HepG2 (cell line): ENCODE results near the gene NELFB. TPM values are rescaled to one million over a fixed set of nuclear protein-coding genes. Genes with fewer than 3 reads are reported as not detected.

Experiments used
- ATF3 ChIP-seq: sonication (generic); formaldehyde crosslinking; IDR thresholded peaks from 2 replicates; pipeline ENCODE4 v1.4.0; 2020; ENCODE audit warnings: missing genetic modification reagents
- ATF6 ChIP-seq: sonication (generic); formaldehyde crosslinking; conservative IDR thresholded peaks from 2 replicates; pipeline ENCODE4 v1.4.0; 2020; ENCODE audit warnings: missing genetic modification reagents
- CAMTA2 ChIP-seq: sonication (generic); formaldehyde crosslinking; IDR thresholded peaks from 2 replicates; pipeline ENCODE4 v1.4.0; 2020; ENCODE audit warnings: mild to moderate bottlenecking, missing genetic modification reagents, borderline replicate concordance
- ELF4 ChIP-seq: sonication (generic); formaldehyde crosslinking; IDR thresholded peaks from 2 replicates; pipeline ENCODE4 v1.5.0; 2020; ENCODE audit warnings: missing genetic modification reagents, mild to moderate bottlenecking, moderate library complexity, borderline replicate concordance
- ETV5 ChIP-seq: IDR thresholded peaks from 2 replicates; pipeline ENCODE4 v1.6.1; 2018; ENCODE audit warnings: missing biosample characterization, missing genetic modification reagents, inconsistent platforms, borderline replicate concordance
- GATAD2A ChIP-seq: IDR thresholded peaks from 2 replicates; pipeline ENCODE4 v1.6.1; 2016
- GTF2F1 ChIP-seq: fragments of 150-350 bp; IDR thresholded peaks from 2 replicates; pipeline ENCODE4 v1.6.1; 2014; ENCODE audit warnings: low read length
- KAT7 ChIP-seq: IDR thresholded peaks from 2 replicates; pipeline ENCODE4 v1.6.1; 2018; ENCODE audit warnings: borderline replicate concordance, missing compliant biosample characterization
- KAT8 ChIP-seq: IDR thresholded peaks from 2 replicates; pipeline ENCODE4 v1.6.1; 2016; ENCODE audit warnings: missing genetic modification reagents, missing compliant biosample characterization
- MTF1 ChIP-seq: sonication (generic); formaldehyde crosslinking; IDR thresholded peaks from 2 replicates; pipeline ENCODE4 v1.5.0; 2020; ENCODE audit warnings: missing genetic modification reagents
- MTF2 ChIP-seq: sonication (generic); formaldehyde crosslinking; IDR thresholded peaks from 2 replicates; pipeline ENCODE4 v1.5.0; 2020; ENCODE audit warnings: missing genetic modification reagents, borderline replicate concordance
- MYNN ChIP-seq: sonication (generic); formaldehyde crosslinking; IDR thresholded peaks from 2 replicates; pipeline ENCODE4 v1.4.0; 2020; ENCODE audit warnings: mild to moderate bottlenecking, low read depth, missing genetic modification reagents
- POLR2AphosphoS5 ChIP-seq: IDR thresholded peaks from 2 replicates; pipeline ENCODE4 v1.6.1; 2012; ENCODE audit warnings: low read depth, low read length
- THYN1 ChIP-seq: sonication (generic); formaldehyde crosslinking; IDR thresholded peaks from 2 replicates; pipeline ENCODE4 v1.8.1; 2023; ENCODE audit warnings: low read depth, mild to moderate bottlenecking, moderate library complexity, missing genetic modification reagents, borderline replicate concordance
- U2AF2 ChIP-seq: fragments of 200-400 bp; formaldehyde crosslinking; IDR thresholded peaks from 2 replicates; pipeline ENCODE4 v1.6.1; 2017; ENCODE audit warnings: low read depth, mild to moderate bottlenecking, low read length
- ZNF124 ChIP-seq: sonication (generic); formaldehyde crosslinking; IDR thresholded peaks from 2 replicates; pipeline ENCODE4 v1.4.0; 2020; ENCODE audit warnings: missing genetic modification reagents
- polyA plus RNA-seq, 8 experiments: library from polyadenylated mRNA; depleted of rRNA in 3 of 8; stranded (reverse) in 7 of 8; unstranded in 1 of 8; fragments of >200 nt; fragmentation: Illumina TruSeq in 4 of 8; extraction: Trizol in 4 of 8; gene quantifications; 2 replicates each; pipeline versions ENCODE4 v1.2.1 to v1.2.3, GENCODE V29; 2011 to 2016; ENCODE audit warnings: low read depth in 4 of 8, missing spikeins in 1 of 8, mixed read lengths in 1 of 8; ENCODE audit not compliant: insufficient read depth in 1 of 8
- total RNA-seq, 5 experiments: library from RNA; depleted of rRNA; stranded (reverse); fragments of >200 nt; fragmentation: Illumina TruSeq; extraction: Trizol; gene quantifications; 2 replicates each; pipeline ENCODE4 v1.2.3, GENCODE V29; 2016; ENCODE audit warnings: low read depth in 1 of 5
- TF ChIP-seq, protein P1 (sequence below): sonication (generic); formaldehyde crosslinking; IDR thresholded peaks from 2 replicates; pipeline ENCODE4 v1.4.0; 2020; ENCODE audit warnings: missing genetic modification reagents, borderline replicate concordance
- TF ChIP-seq, protein P2 (sequence below): sonication (generic); formaldehyde crosslinking; IDR thresholded peaks from 2 replicates; pipeline ENCODE4 v1.4.0; 2020; ENCODE audit warnings: missing genetic modification reagents, borderline replicate concordance
- TF ChIP-seq, protein P3 (sequence below): sonication (generic); formaldehyde crosslinking; IDR thresholded peaks from 2 replicates; pipeline ENCODE4 v1.4.0; 2020; ENCODE audit warnings: missing genetic modification reagents

NELFB gene
- total and polyA plus RNA-seq, 2 of the 13 experiments (the other 11 are each of a cell fraction or from before 2014, with no cell fraction given), result 26.5 to 45.8 TPM

DNA sequence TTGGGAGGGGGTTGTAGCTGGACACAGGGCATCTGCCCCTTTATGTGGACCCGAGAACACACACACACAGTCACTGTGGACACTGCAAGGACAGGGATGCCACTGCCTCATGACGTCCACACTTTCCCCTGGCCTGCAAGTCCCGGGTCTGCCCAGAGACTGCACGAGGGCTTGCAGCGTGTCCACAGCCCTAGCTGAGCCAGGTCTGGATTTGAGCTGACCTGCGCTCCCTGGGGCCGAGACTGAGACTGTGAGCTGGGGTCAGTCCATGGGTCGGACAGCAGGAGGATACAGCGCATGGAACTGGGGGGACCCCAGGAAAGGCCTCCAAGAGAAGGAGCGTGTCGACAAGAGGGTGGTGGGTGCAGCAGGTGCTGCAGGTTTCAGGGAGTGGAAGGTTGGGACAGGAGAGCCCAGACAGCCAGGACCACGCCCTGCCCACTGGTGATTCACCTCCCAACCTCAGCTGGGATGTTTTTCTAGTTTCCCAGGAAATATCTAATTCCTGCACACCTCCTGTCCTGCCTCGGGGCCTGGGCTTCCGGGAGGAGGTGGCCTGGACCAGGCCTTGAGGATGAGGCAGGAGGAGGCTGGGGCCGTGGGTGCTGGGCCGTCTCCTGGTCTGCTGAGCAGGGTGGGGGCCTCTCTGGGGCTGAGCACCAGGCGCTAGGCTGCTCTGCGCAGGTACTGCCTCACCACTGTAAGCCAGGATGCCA is 28.6 kb upstream of the NELFB start (continued):
- TF ChIP-seq KAT8 (CRISPR knock-in tag) (no peak), U2AF2 (no peak), MTF2 (CRISPR knock-in tag) (no peak; the same call in 1 of the 2 replicates), KAT7 (CRISPR knock-in tag) (no peak), MTF1 (CRISPR knock-in tag) (no peak), ATF3 (CRISPR knock-in tag) (no peak), ZNF124 (no peak), GATAD2A (CRISPR knock-in tag) (no peak), MYNN (no peak), POLR2AphosphoS5 (0 out of 2 replicates have a peak, but pooled peaks have one; percentile 16), CAMTA2 (no peak), THYN1 (CRISPR knock-in tag) (no peak), ELF4 (CRISPR knock-in tag) (no peak), GTF2F1 (no peak), ATF6 (CRISPR knock-in tag) (no peak), ETV5 (CRISPR knock-in tag) (0 out of 2 replicates have a peak, but pooled peaks have one; percentile 5)
- TF ChIP-seq, protein P1, sequence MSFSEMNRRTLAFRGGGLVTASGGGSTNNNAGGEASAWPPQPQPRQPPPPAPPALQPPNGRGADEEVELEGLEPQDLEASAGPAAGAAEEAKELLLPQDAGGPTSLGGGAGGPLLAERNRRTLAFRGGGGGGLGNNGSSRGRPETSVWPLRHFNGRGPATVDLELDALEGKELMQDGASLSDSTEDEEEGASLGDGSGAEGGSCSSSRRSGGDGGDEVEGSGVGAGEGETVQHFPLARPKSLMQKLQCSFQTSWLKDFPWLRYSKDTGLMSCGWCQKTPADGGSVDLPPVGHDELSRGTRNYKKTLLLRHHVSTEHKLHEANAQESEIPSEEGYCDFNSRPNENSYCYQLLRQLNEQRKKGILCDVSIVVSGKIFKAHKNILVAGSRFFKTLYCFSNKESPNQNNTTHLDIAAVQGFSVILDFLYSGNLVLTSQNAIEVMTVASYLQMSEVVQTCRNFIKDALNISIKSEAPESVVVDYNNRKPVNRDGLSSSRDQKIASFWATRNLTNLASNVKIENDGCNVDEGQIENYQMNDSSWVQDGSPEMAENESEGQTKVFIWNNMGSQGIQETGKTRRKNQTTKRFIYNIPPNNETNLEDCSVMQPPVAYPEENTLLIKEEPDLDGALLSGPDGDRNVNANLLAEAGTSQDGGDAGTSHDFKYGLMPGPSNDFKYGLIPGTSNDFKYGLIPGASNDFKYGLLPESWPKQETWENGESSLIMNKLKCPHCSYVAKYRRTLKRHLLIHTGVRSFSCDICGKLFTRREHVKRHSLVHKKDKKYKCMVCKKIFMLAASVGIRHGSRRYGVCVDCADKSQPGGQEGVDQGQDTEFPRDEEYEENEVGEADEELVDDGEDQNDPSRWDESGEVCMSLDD (CRISPR knock-in tag), result no peak
- TF ChIP-seq, protein P2, sequence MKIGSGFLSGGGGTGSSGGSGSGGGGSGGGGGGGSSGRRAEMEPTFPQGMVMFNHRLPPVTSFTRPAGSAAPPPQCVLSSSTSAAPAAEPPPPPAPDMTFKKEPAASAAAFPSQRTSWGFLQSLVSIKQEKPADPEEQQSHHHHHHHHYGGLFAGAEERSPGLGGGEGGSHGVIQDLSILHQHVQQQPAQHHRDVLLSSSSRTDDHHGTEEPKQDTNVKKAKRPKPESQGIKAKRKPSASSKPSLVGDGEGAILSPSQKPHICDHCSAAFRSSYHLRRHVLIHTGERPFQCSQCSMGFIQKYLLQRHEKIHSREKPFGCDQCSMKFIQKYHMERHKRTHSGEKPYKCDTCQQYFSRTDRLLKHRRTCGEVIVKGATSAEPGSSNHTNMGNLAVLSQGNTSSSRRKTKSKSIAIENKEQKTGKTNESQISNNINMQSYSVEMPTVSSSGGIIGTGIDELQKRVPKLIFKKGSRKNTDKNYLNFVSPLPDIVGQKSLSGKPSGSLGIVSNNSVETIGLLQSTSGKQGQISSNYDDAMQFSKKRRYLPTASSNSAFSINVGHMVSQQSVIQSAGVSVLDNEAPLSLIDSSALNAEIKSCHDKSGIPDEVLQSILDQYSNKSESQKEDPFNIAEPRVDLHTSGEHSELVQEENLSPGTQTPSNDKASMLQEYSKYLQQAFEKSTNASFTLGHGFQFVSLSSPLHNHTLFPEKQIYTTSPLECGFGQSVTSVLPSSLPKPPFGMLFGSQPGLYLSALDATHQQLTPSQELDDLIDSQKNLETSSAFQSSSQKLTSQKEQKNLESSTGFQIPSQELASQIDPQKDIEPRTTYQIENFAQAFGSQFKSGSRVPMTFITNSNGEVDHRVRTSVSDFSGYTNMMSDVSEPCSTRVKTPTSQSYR (CRISPR knock-in tag), result no peak
- TF ChIP-seq, protein P3, sequence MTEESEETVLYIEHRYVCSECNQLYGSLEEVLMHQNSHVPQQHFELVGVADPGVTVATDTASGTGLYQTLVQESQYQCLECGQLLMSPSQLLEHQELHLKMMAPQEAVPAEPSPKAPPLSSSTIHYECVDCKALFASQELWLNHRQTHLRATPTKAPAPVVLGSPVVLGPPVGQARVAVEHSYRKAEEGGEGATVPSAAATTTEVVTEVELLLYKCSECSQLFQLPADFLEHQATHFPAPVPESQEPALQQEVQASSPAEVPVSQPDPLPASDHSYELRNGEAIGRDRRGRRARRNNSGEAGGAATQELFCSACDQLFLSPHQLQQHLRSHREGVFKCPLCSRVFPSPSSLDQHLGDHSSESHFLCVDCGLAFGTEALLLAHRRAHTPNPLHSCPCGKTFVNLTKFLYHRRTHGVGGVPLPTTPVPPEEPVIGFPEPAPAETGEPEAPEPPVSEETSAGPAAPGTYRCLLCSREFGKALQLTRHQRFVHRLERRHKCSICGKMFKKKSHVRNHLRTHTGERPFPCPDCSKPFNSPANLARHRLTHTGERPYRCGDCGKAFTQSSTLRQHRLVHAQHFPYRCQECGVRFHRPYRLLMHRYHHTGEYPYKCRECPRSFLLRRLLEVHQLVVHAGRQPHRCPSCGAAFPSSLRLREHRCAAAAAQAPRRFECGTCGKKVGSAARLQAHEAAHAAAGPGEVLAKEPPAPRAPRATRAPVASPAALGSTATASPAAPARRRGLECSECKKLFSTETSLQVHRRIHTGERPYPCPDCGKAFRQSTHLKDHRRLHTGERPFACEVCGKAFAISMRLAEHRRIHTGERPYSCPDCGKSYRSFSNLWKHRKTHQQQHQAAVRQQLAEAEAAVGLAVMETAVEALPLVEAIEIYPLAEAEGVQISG (CRISPR knock-in tag), result 0 out of 2 replicates have a peak, but pooled peaks have one; percentile 4
